NOMO-1 treated with dmso at 0.1 percent for 144 hours (cell line): ENCODE data around the gene FUCA1.
"Not testable (repeated sequence)": the region's sequence is repeated elsewhere in the genome, so short reads cannot be mapped to it uniquely, and the experiment has no call there.

Source experiments
- DNase-seq: peaks from one replicate; lab custom pipeline; 2025; ENCODE audit not compliant: unreplicated experiment; lab: John Stamatoyannopoulos, UW

The FUCA1 gene

DNA sequence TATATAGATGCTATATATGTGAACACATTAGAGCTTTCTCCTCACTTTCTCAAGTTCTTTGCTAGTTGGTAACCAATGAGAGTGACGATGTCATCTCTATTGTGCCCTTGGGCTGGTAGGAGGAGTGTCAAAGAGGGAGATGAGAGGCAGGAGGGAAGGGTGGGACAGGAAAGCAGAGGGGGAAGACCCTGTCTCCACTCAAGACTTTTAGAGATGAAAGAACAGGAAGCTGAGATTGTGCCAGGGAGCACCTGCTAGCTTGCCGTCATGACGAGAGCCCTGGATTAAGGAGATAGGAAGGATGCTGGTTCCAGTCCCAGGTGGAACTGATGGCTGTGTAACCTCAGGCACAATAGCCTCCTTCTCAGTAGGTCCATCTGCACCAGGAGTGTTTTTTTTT is 28.4 kb upstream of the FUCA1 start:
- no peak for DNase-seq

DNA sequence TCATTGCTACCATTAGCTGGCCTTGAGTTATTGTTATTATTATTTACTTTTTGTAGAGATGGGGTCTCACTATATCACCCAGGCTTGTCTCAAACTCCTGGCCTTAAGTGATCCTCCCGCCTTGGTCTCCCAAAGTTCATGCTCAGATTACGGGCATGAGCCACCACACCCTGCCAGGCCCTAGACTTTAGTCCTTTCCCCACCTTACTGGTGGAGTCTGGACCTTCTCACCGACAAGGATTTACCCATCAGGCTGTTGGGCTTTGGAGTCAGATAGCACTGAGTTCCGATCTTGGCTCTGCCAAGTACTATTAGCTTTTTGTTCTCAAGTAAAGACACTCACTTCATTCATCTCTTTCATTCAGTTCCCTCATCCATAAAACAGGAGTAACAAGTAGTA is 27.9 kb upstream of the FUCA1 start:
- no peak for DNase-seq

DNA sequence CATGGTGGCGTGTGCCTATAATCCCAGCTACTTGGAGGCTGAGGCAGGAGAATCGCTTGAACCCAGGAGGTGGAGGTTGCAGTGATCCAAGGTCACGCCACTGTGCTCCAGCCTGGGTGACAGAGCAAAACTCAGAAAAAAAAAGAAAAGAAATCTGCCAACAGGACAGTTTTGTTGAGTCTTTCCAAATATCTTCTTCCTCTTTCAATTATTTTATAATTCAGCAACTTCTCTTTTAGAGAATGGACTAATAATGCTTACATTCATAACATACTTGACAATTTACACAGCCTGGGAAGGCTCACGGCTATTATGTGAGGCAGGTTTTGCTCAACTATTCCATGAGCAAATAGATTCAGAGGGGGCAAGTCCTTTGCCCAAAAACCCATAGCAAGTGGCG is 27.0 kb upstream of the FUCA1 start:
- DNase-seq: no peak

- DNase-seq: no peak
These were observed 21.0 kb upstream of the FUCA1 start for GRCh38 chr1:23889074-23889473.

- DNase-seq: no peak
These were observed 17.1 kb upstream of the FUCA1 start for GRCh38 chr1:23885222-23885621.

GRCh38 chr1:23882746-23883145 is 14.7 kb upstream of the FUCA1 start:
- DNase-seq: no peak

GRCh38 chr1:23879809-23880208 is 11.7 kb upstream of the FUCA1 start:
- no peak for DNase-seq

- no peak for DNase-seq
These were observed 10.6 kb upstream of the FUCA1 start for GRCh38 chr1:23878668-23879067.

GRCh38 chr1:23875382-23875781 is 7.3 kb upstream of the FUCA1 start:
- DNase-seq: no peak

- DNase-seq: no peak
These were observed 4.3 kb upstream of the FUCA1 start for GRCh38 chr1:23872421-23872820.

DNA sequence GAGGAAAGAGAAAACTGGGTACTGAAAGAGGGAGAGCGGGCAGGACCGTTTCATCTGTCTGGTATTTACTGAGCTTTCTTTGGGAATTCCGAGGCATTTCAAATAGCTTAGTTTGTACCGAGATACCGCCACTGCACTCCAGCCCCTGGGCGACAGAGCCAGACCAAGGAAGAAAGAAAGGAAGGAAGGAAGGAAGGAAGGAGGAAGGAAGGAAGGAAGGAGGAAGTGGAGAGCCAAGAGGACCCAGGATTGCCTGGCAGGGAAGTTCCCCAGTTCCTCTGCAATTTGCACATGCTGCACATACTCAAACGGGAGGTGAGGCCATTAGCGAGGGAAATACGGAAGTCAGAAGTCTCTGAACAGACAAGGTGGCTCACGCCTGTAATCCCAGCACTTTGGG is 961 bp upstream of the FUCA1 start:
- DNase-seq: no peak

GRCh38 chr1:23868557-23869016 is 497 bp upstream of the FUCA1 start:
- DNase-seq: no peak

- DNase-seq: no peak
These were observed 572 bp downstream of the FUCA1 start for GRCh38 chr1:23867542-23867894.

DNA sequence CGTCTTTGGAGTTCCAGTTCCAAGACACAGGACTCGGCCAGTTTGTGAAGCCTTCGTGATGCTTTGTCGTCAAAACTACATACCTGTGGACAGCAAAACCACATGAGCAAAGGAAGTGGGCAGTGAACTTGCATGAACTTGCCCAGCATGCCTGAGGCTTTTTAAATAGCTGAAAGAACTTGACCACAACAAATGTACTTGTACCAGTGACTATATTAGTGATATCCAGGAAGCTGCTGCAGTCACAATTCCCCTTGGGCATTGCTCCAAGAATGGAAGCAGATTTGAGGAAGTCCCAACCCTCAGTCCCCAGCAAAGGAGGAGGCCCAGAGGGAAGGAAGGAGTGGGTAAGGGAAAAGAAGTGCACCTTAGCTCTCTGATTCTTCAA is 2.6 kb downstream of the FUCA1 start:
- DNase-seq: no peak

DNA sequence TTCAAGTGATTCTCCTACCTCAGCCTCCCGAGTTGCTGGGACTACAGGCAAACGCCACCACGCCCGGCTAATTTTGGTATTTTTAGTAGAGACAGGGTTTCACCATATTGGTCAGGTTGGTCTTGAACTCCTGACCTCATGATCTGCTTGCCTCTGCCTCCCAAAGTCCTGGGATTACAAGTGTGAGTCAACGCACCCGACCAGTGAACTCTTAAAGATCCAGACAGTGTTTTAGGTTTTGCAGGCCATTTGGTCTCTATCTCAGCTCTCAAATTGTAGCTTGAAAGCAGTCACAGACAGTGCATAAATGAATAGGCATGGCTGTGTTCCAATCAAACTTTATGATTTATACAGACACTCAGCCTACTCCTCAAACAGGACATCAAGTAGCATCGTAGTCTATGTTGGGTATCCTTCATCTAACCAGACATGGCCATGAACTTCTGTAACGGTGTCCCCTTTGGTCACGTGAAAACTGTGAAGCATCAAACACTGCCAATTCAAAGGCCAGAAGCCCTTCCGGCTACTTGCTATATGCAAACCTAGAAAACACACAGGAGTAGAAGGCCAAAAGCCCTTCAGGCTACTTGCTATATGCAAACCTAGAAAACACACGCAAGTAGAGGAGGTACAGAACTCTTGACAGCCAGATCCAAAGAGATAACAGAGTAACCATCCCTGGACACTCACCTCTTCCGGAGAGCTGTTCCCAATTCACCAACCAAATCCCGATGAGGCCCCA is 3.1 kb downstream of the FUCA1 start:
- DNase-seq: no peak

GRCh38 chr1:23862640-23863039 is 5.5 kb downstream of the FUCA1 start:
- no peak for DNase-seq

GRCh38 chr1:23854568-23854967 is 13.5 kb downstream of the FUCA1 start:
- no peak for DNase-seq

DNA sequence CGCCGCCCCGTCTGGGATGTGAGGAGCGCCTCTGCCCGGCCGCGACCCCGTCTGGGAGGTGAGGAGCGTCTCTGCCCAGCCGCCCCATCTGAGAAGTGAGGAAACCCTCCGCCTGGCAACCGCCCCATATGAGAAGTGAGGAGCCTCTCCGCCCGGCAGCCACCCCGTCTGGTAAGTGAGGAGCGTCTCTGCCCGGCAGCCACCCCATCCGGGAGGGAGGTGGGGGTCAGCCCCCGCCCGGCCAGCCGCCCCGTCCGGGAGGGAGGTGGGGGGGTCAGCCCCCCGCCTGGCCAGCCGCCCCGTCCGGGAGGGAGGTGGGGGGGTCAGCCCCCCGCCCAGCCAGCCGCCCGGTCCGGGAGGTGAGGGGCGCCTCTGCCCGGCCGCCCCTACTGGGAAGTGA is 15.0 kb downstream of the FUCA1 start:
- not testable (repeated sequence) for DNase-seq

GRCh38 chr1:23851406-23851805 is 16.7 kb downstream of the FUCA1 start:
- DNase-seq: not testable (repeated sequence)

GRCh38 chr1:23848673-23849616 is 19.1 kb downstream of the FUCA1 start:
- DNase-seq: no peak

DNA sequence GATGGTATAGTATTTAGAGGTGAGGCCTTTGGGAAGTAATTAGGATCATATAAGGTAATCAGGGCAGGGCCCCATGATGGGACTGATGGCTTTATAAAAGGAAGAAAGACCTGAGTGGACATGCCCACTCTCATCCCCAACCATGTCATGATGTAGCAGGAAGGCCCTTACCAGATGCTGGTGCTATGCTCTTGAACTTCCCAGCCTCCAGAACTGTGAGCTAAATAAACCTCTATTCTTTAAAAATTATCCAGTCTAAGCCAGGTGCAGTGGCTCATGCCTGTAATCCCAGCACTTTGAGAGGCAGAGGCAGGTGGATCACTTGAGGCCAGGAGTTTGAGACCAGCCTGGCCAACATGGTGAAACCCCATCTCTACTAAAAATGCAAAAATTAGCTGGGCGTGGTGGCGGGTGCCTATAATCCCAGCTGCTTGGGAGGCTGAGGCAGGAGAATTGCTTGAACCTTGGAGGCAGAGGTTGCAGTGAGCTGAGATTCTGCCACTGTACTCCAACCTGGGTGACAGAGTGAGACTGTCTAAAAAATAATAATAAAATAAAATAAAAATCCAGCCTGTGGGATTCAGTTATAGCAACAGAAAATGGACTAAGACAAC is 20.5 kb downstream of the FUCA1 start:
- not testable (repeated sequence) for DNase-seq

- no peak for DNase-seq
These were observed 22.9 kb downstream of the FUCA1 start for GRCh38 chr1:23845163-23845562.
